Endothelial cell of umbilical vein (primary cell): Measurements from ENCODE around the gene CRYGS. TPM values are rescaled to one million over a fixed set of nuclear protein-coding genes. Genes with fewer than 3 reads are reported as not detected.

Experiments
- BruUV-seq: library from RNA; stranded (reverse); fragments of 400-500 nt; replicated peaks from 2 replicates; lab custom pipeline; 2021; lab: Mats Ljungman, UMichigan
- CTCF ChIA-PET: fragments of 300-600, 350-600 bp; sonication (Branson Sonifier 250); formaldehyde crosslinking; loops from one replicate; lab custom pipeline; 2021; ENCODE audit warnings: antibody characterized with exemption, inconsistent platforms; lab: Charles Lee
- POLR2A ChIA-PET: fragments of 300-600, 350-600 bp; sonication (Branson Sonifier 250); formaldehyde crosslinking; loops from one replicate; lab custom pipeline; 2021; ENCODE audit warnings: antibody characterized with exemption, inconsistent platforms; lab: Charles Lee
- DNase-seq: peaks from one replicate; pipeline ENCODE4 v3.0.0-alpha.2; 2011; ENCODE audit warnings: low read depth, low spot score
- FAIRE-seq: peaks from 2 replicates; lab custom pipeline; 2011; peaks lifted over from hg19 to GRCh38; lab: Jason Lieb, UNC
- H2AFZ ChIP-seq: 2 replicates; pipeline ENCODE4 v1.6.0; 2012; ENCODE audit warnings: low read depth, low read length, control low read depth, inconsistent platforms
- H3K27ac ChIP-seq: 2 replicates; pipeline ENCODE4 v1.5.1; 2011; ENCODE audit warnings: low read depth, mild to moderate bottlenecking, control low read depth, low read length, moderate library complexity; ENCODE audit not compliant: insufficient read depth
- H3K27me3 ChIP-seq, 2 experiments: 2 replicates each; pipeline versions ENCODE4 v1.6.0 to v1.6.1; 2011; ENCODE audit warnings: low read length in 2 of 2, mixed read lengths in 1 of 2; ENCODE audit not compliant: control insufficient read depth in 2 of 2, insufficient read depth in 2 of 2
- H3K36me3 ChIP-seq, 2 experiments: 2 replicates in 1 of 2; 3 replicates in 1 of 2; pipeline ENCODE4 v1.5.1; 2011; ENCODE audit warnings: low read length in 2 of 2, mild to moderate bottlenecking in 1 of 2, moderate library complexity in 1 of 2; ENCODE audit not compliant: control insufficient read depth in 2 of 2, insufficient read depth in 2 of 2; ENCODE audit errors: extremely low read depth in 1 of 2
- H3K4me1 ChIP-seq: 3 replicates; pipeline ENCODE4 v1.5.1; 2011; ENCODE audit warnings: mild to moderate bottlenecking, low read length; ENCODE audit not compliant: control insufficient read depth, insufficient read depth; ENCODE audit errors: extremely low read depth
- H3K4me2 ChIP-seq: 2 replicates; pipeline ENCODE4 v1.6.1; 2011; ENCODE audit warnings: low read length, control low read depth, mixed read lengths; ENCODE audit not compliant: insufficient read depth
- H3K4me3 ChIP-seq, 3 experiments: fragments of 200-600 bp in 1 of 3; sonication (generic), shearing (Covaris generic) in 1 of 3; replicated peaks in 1 of 3; 2 replicates each; pipeline ENCODE4 v1.5.1; 2011 to 2016; ENCODE audit warnings: control low read depth in 3 of 3, low read length in 3 of 3, mild to moderate bottlenecking in 2 of 3, inconsistent platforms in 1 of 3, low read depth in 1 of 3, moderate library complexity in 1 of 3; ENCODE audit not compliant: insufficient read depth in 1 of 3
- H3K79me2 ChIP-seq: 2 replicates; pipeline ENCODE4 v1.6.0; 2012; ENCODE audit warnings: low read length, inconsistent platforms; ENCODE audit not compliant: control insufficient read depth, insufficient read depth
- H3K9ac ChIP-seq: replicated peaks from 2 replicates; pipeline ENCODE3; 2011; ENCODE audit warnings: low read length, control low read depth; ENCODE audit not compliant: insufficient read depth; ENCODE audit errors: extremely low read depth
- H3K9me1 ChIP-seq: replicated peaks from 3 replicates; pipeline ENCODE4 v1.6.0; 2011; ENCODE audit warnings: mild to moderate bottlenecking, low read length; ENCODE audit not compliant: control insufficient read depth, insufficient read depth; ENCODE audit errors: extremely low read depth
- H3K9me3 ChIP-seq: replicated peaks from 2 replicates; pipeline ENCODE4 v1.5.1; 2012; ENCODE audit warnings: low read length, inconsistent platforms; ENCODE audit not compliant: control insufficient read depth, insufficient read depth
- H4K20me1 ChIP-seq: replicated peaks from 2 replicates; pipeline ENCODE3; 2011; ENCODE audit warnings: mild to moderate bottlenecking, low read length; ENCODE audit not compliant: control insufficient read depth, insufficient read depth; ENCODE audit errors: extremely low read depth
- CTCF ChIP-seq, 2 donors: IDR thresholded peaks; 1 replicate in 1 of 2; 2 replicates in 1 of 2; pipeline ENCODE4 v1.5.1; 2011; ENCODE audit warnings: low read length in 2 of 2, mild to moderate bottlenecking in 2 of 2, moderate library complexity in 2 of 2, control low read depth in 1 of 2, inconsistent platforms in 1 of 2, low read depth in 1 of 2; ENCODE audit not compliant: insufficient read depth in 1 of 2; ENCODE audit errors: extremely low read depth in 1 of 2
- EZH2 ChIP-seq: IDR thresholded peaks from 2 replicates; pipeline ENCODE4 v1.6.1; 2012; ENCODE audit warnings: borderline replicate concordance, low read depth, mild to moderate bottlenecking, moderate library complexity, low read length, inconsistent platforms; ENCODE audit not compliant: severe bottlenecking
- FOS ChIP-seq: IDR thresholded peaks from 2 replicates; pipeline ENCODE4 v1.6.1; 2011; ENCODE audit warnings: mild to moderate bottlenecking, low read length, moderate library complexity, borderline replicate concordance; ENCODE audit not compliant: insufficient read depth
- GATA2 ChIP-seq: IDR thresholded peaks from 2 replicates; pipeline ENCODE4 v1.7.0; 2011; ENCODE audit warnings: low read depth, mild to moderate bottlenecking, moderate library complexity, mixed read lengths, low read length; ENCODE audit not compliant: insufficient read length, insufficient read depth
- JUN ChIP-seq: IDR thresholded peaks from 2 replicates; pipeline ENCODE4 v1.6.1; 2011; ENCODE audit warnings: borderline replicate concordance, low read depth; ENCODE audit not compliant: insufficient read length, insufficient read depth
- MAX ChIP-seq: IDR thresholded peaks from 2 replicates; pipeline ENCODE4 v1.6.1; 2011; ENCODE audit not compliant: insufficient read depth, insufficient read length
- MYC ChIP-seq: IDR thresholded peaks from one replicate; pipeline ENCODE4 v1.6.1; 2011; ENCODE audit warnings: mild to moderate bottlenecking, low read depth, low read length
- POLR2A ChIP-seq: IDR thresholded peaks from 2 replicates; pipeline ENCODE4 v1.6.1; 2012; ENCODE audit warnings: low read depth, mild to moderate bottlenecking, control low read depth, low read length
- POLR2AphosphoS5 ChIP-seq: IDR thresholded peaks from 2 replicates; pipeline ENCODE4 v1.6.1; 2012; ENCODE audit warnings: low read depth, mild to moderate bottlenecking, control low read depth, low read length, moderate library complexity; ENCODE audit not compliant: insufficient read depth
- dilution Hi-C: fragments of 300-500 bp; cut with MboI; formaldehyde crosslinking; loops from one replicate; pipeline ENCODE4 v1.15.0; 2019; ENCODE audit warnings: low sequenced_read_pairs; ENCODE audit not compliant: extremely low pct_ligation_motif_present
- intact Hi-C: fragments of 100-400 bp; cut with micrococcal nuclease; formaldehyde crosslinking; loops from one replicate; pipeline ENCODE4 v1.10.0; 2022
- polyA plus RNA-seq, 4 experiments: library from polyadenylated mRNA; depleted of rRNA in 3 of 4; stranded (reverse) in 3 of 4; unstranded in 1 of 4; fragments of >200 nt; gene quantifications; 2 replicates each; pipeline versions ENCODE4 v1.2.1 to v1.2.3, GENCODE V29; 2011 to 2012; ENCODE audit warnings: missing spikeins in 1 of 4
- total RNA-seq: library from RNA; stranded (reverse); gene quantifications from 2 replicates; pipeline ENCODE4 v1.2.3, GENCODE V29; 2021

The CRYGS gene
- total and polyA plus RNA-seq, 2 donors (not counting 3 experiments of a cell fraction or from before 2014, with no cell fraction given): 5.0 TPM

- no TSS peak for BruUV-seq
- Histone ChIP-seq H3K36me3 (no peaks in the 10 kb centered on the region), H3K4me3 (no peak overlapping the region), H3K9me3 (no peaks in the 10 kb centered on the region), H3K27ac (no peak overlapping the region), H3K79me2 (no peaks in the 10 kb centered on the region), H3K9me1 (no peaks in the 10 kb centered on the region), H3K4me2 (no peak overlapping the region), H3K4me1 (no peaks in the 10 kb centered on the region), H3K9ac (no peak overlapping the region), H2AFZ (no peak overlapping the region), H4K20me1 (no peaks in the 10 kb centered on the region), H3K27me3 (no peaks in the 10 kb centered on the region)
- TF ChIP-seq POLR2A (no peak), MAX (no peak), MYC (no peak), POLR2AphosphoS5 (no peak), CTCF (IDR thresholded peaks at IDR 0.05; ENCODE audit: extremely low read depth in 1 of 2, insufficient read depth in 1 of 2, low read depth in 1 of 2, low read length in 2 of 2) (no peak), FOS (no peak), GATA2 (no peak), EZH2 (no peak), JUN (no peak)
- dilution Hi-C loops (no loop called here), intact Hi-C loops (no loop called here)
- DNase-seq (no peak), FAIRE-seq (no peak)
- POLR2A ChIA-PET: no interaction called here
- CTCF ChIA-PET: interaction anchor here (1.1 kb wide), 1 partner anchor 553 kb away, joined by 3 read pairs; no protein-coding TSS in a partner anchor
These were observed 48.2 kb downstream of the CRYGS start for GRCh38 chr3:186496016-186496415.
